HG02870 (cell line): ENCODE data around the gene COL5A1.

Source experiments
- ATAC-seq: cut with Tn5 transposase; IDR thresholded peaks from one replicate; pipeline ENCODE4 v1.9.1; 2021; ENCODE audit warnings: mild to moderate bottlenecking, moderate library complexity; ENCODE audit not compliant: unreplicated experiment

COL5A1 gene

GRCh38 chr9:134885679-134886412, 244.2 kb downstream of the COL5A1 start:
- no peak for ATAC-seq

- ATAC-seq, result no peak
Measured at GRCh38 chr9:134886413-134886913, 244.9 kb downstream of the COL5A1 start.

GRCh38 chr9:134887219-134887618, 245.6 kb downstream of the COL5A1 start:
- no peak for ATAC-seq

- ATAC-seq, result no peak
Measured at GRCh38 chr9:134887686-134888602, 246.3 kb downstream of the COL5A1 start.

GRCh38 chr9:134888603-134889190, 247.1 kb downstream of the COL5A1 start:
- no peak for ATAC-seq

GRCh38 chr9:134889386-134890154, 248.0 kb downstream of the COL5A1 start:
- no peak for ATAC-seq

GRCh38 chr9:134890155-134890495, 248.5 kb downstream of the COL5A1 start:
- no peak for ATAC-seq

GRCh38 chr9:134891053-134891452, 249.4 kb downstream of the COL5A1 start:
- ATAC-seq, result no peak

GRCh38 chr9:134891713-134892112, 250.1 kb downstream of the COL5A1 start:
- ATAC-seq, result no peak

GRCh38 chr9:134892221-134892620, 250.6 kb downstream of the COL5A1 start:
- ATAC-seq, result no peak

- ATAC-seq, result no peak
Measured at GRCh38 chr9:134892820-134893420, 251.3 kb downstream of the COL5A1 start.
